Neural cell (in vitro differentiated cells): ENCODE results near the gene RGL4. TPM values are rescaled to one million over a fixed set of nuclear protein-coding genes. Genes with fewer than 3 reads are reported as not detected.
"Not testable (repeated sequence)": the region's sequence is repeated elsewhere in the genome, so short reads cannot be mapped to it uniquely, and the experiment has no call there.

Experiments used
- H2AFZ ChIP-seq: fragments of 200-600, 300-800 bp; sonication (generic), shearing (Covaris generic); 2 replicates; pipeline ENCODE4 v1.6.0; 2014; ENCODE audit warnings: low read depth, mild to moderate bottlenecking, antibody characterized with exemption, low read length, moderate library complexity
- H3F3A ChIP-seq: fragments of 200-600 bp; shearing (Covaris generic); 2 replicates; pipeline ENCODE4 v1.6.1; 2016; ENCODE audit warnings: mild to moderate bottlenecking, moderate library complexity, mixed read lengths, antibody characterized with exemption, low read length; ENCODE audit not compliant: insufficient read depth, poor library complexity, severe bottlenecking
- H3K27ac ChIP-seq: fragments of 200-600, 300-800 bp; sonication (generic), shearing (Covaris generic); 2 replicates; pipeline ENCODE4 v1.5.1; 2014; ENCODE audit warnings: mild to moderate bottlenecking, low read length, moderate library complexity
- H3K27me3 ChIP-seq: fragments of 300-800, 200-600 bp; sonication (generic), shearing (Covaris generic); 2 replicates; pipeline ENCODE4 v1.6.0; 2014; ENCODE audit warnings: mild to moderate bottlenecking, low read depth, low read length, moderate library complexity; ENCODE audit not compliant: insufficient read depth
- H3K36me3 ChIP-seq: fragments of 300-800, 200-600 bp; sonication (generic), shearing (Covaris generic); 2 replicates; pipeline ENCODE4 v1.5.1; 2014; ENCODE audit warnings: mild to moderate bottlenecking, antibody characterized with exemption, low read length, moderate library complexity; ENCODE audit not compliant: insufficient read depth
- H3K4me2 ChIP-seq: fragments of 300-800, 200-600 bp; sonication (generic), shearing (Covaris generic); 2 replicates; pipeline ENCODE4 v1.6.0; 2014; ENCODE audit warnings: mild to moderate bottlenecking, low read length
- H3K4me3 ChIP-seq: fragments of 300-800, 200-600 bp; sonication (generic), shearing (Covaris generic); 2 replicates; pipeline ENCODE4 v1.5.1; 2014; ENCODE audit warnings: mild to moderate bottlenecking, low read length, moderate library complexity
- H3K79me2 ChIP-seq: fragments of 200-600 bp; shearing (Covaris generic); replicated peaks from 2 replicates; pipeline ENCODE4 v1.6.0; 2014; ENCODE audit warnings: mild to moderate bottlenecking, low read length, moderate library complexity; ENCODE audit not compliant: insufficient read depth
- H3K9ac ChIP-seq: fragments of 300-800, 200-600 bp; sonication (generic), shearing (Covaris generic); 2 replicates; pipeline ENCODE4 v1.6.1; 2016; ENCODE audit warnings: mild to moderate bottlenecking, low read length, mixed read lengths
- H3K9me2 ChIP-seq: fragments of 200-600 bp; shearing (Covaris generic); 2 replicates; pipeline ENCODE4 v1.6.1; 2016; ENCODE audit warnings: mild to moderate bottlenecking, low read length, mixed read lengths; ENCODE audit not compliant: insufficient read depth
- H3K9me3 ChIP-seq: fragments of 200-600, 300-800 bp; sonication (generic), shearing (Covaris generic); 2 replicates; pipeline ENCODE4 v1.6.1; 2016; ENCODE audit warnings: mild to moderate bottlenecking, mixed run types, low read length, moderate library complexity, mixed read lengths
- H4K20me1 ChIP-seq: fragments of 200-600 bp; shearing (Covaris generic); 2 replicates; pipeline ENCODE4 v1.6.1; 2016; ENCODE audit warnings: mild to moderate bottlenecking, mixed run types; ENCODE audit not compliant: insufficient read depth
- CTCF ChIP-seq: fragments of 450-650 bp; IDR thresholded peaks from 2 replicates; pipeline ENCODE4 v1.5.1; 2014; ENCODE audit warnings: antibody characterized with exemption, mild to moderate bottlenecking, moderate library complexity; ENCODE audit not compliant: poor library complexity, severe bottlenecking
- EP300 ChIP-seq: fragments of 450-650 bp; conservative IDR thresholded peaks from 2 replicates; pipeline ENCODE4 v1.6.1; 2014; ENCODE audit warnings: antibody characterized with exemption, mild to moderate bottlenecking, moderate library complexity; ENCODE audit not compliant: poor library complexity, severe bottlenecking
- EZH2 ChIP-seq: fragments of 200-600, 300-800 bp; shearing (Covaris generic), sonication (generic); IDR thresholded peaks from 2 replicates; pipeline ENCODE4 v1.6.1; 2014; ENCODE audit warnings: antibody characterized with exemption, low read length, borderline replicate concordance, mild to moderate bottlenecking; ENCODE audit not compliant: insufficient read depth, poor library complexity, severe bottlenecking
- MXI1 ChIP-seq: fragments of 450-650 bp; conservative IDR thresholded peaks from 2 replicates; pipeline ENCODE4 v1.6.1; 2014; ENCODE audit warnings: antibody characterized with exemption, mild to moderate bottlenecking; ENCODE audit not compliant: poor library complexity, severe bottlenecking
- POLR2AphosphoS5 ChIP-seq: IDR thresholded peaks from 2 replicates; pipeline ENCODE4 v1.6.1; 2012
- RAD21 ChIP-seq: fragments of 450-650 bp; conservative IDR thresholded peaks from 2 replicates; pipeline ENCODE4 v1.6.1; 2014; ENCODE audit warnings: antibody characterized with exemption, mild to moderate bottlenecking, moderate library complexity
- REST ChIP-seq: IDR thresholded peaks from 2 replicates; pipeline ENCODE4 v1.6.1; 2012; ENCODE audit warnings: borderline replicate concordance
- SMC3 ChIP-seq: fragments of 450-650 bp; conservative IDR thresholded peaks from 2 replicates; pipeline ENCODE4 v1.6.1; 2014; ENCODE audit warnings: antibody characterized with exemption, mild to moderate bottlenecking, moderate library complexity; ENCODE audit not compliant: poor library complexity
- TAF1 ChIP-seq: IDR thresholded peaks from 2 replicates; pipeline ENCODE4 v1.6.1; 2012; ENCODE audit warnings: low read depth
- polyA plus RNA-seq: library from polyadenylated mRNA; depleted of rRNA; stranded (reverse); fragments of >200 nt; gene quantifications from 2 replicates; pipeline ENCODE4 v1.2.3, GENCODE V29; 2014

The RGL4 gene
- polyA plus RNA-seq, 1 donor from 2014 or later = not detected

GRCh38 chr22:23675502-23676415 lies 15.1 kb upstream of the RGL4 start:
- H3K27ac ChIP-seq = no peak overlapping the region
- no peak overlapping the region for H3K9ac ChIP-seq
- no peaks in the 10 kb centered on the region for H3K79me2 ChIP-seq
- H3K4me2 ChIP-seq = no peak overlapping the region
- H3K9me3 ChIP-seq = no peaks in the 10 kb centered on the region
- H3F3A ChIP-seq = no peaks in the 10 kb centered on the region
- no peak overlapping the region for H3K4me3 ChIP-seq
- H3K9me2 ChIP-seq = no peaks in the 10 kb centered on the region
- H3K27me3 ChIP-seq = no peaks in the 10 kb centered on the region
- no peak overlapping the region for H2AFZ ChIP-seq
- TF ChIP-seq RAD21 = no peak
- no peaks in the 10 kb centered on the region for H4K20me1 ChIP-seq
- H3K36me3 ChIP-seq = no peaks in the 10 kb centered on the region

- H3K36me3 ChIP-seq, H3K79me2 ChIP-seq, H3K9me3 ChIP-seq, H3K27ac ChIP-seq, H3K4me3 ChIP-seq, H3F3A ChIP-seq, H3K9me2 ChIP-seq, H4K20me1 ChIP-seq, H3K9ac ChIP-seq, H3K4me2 ChIP-seq, H2AFZ ChIP-seq, H3K27me3 ChIP-seq: not testable (repeated sequence)
Measured at GRCh38 chr22:23676841-23677700, 13.7 kb upstream of the RGL4 start.

GRCh38 chr22:23677701-23677995 lies 13.2 kb upstream of the RGL4 start:
- no peak overlapping the region for H3K4me3 ChIP-seq
- H3K9me3 ChIP-seq = no peaks in the 10 kb centered on the region
- no peaks in the 10 kb centered on the region for H3F3A ChIP-seq
- no peaks in the 10 kb centered on the region for H3K36me3 ChIP-seq
- no peaks in the 10 kb centered on the region for H3K9me2 ChIP-seq
- TF ChIP-seq REST (no peak), SMC3 (no peak), RAD21 (no peak), CTCF (no peak), EZH2 (no peak), TAF1 (no peak), EP300 (no peak), POLR2AphosphoS5 (no peak), MXI1 (no peak)
- no peaks in the 10 kb centered on the region for H4K20me1 ChIP-seq
- H2AFZ ChIP-seq = no peak overlapping the region
- H3K79me2 ChIP-seq = no peaks in the 10 kb centered on the region
- no peak overlapping the region for H3K9ac ChIP-seq
- no peak overlapping the region for H3K4me2 ChIP-seq
- no peak overlapping the region for H3K27ac ChIP-seq
- H3K27me3 ChIP-seq = no peaks in the 10 kb centered on the region
